Osteoblast (primary cell): Measurements from ENCODE around the gene EPB41L1. TPM values are rescaled to one million over a fixed set of nuclear protein-coding genes. Genes with fewer than 3 reads are reported as not detected.
A peak's percentile ranks its signal among the peaks of the same experiment; 100 is the strongest.

Experiments used
- DNase-seq: peaks from one replicate; pipeline ENCODE4 v3.0.0; 2011; ENCODE audit warnings: low spot score, mixed read lengths; ENCODE audit not compliant: insufficient read length; ENCODE audit errors: missing footprints
- H2AFZ ChIP-seq: 2 replicates; pipeline ENCODE4 v1.6.0; 2011; ENCODE audit warnings: mild to moderate bottlenecking, low read length
- H3K27ac ChIP-seq: 2 replicates; pipeline ENCODE4 v1.5.1; 2011; ENCODE audit warnings: mild to moderate bottlenecking, low read depth, low read length, moderate library complexity
- H3K27me3 ChIP-seq: 2 replicates; pipeline ENCODE4 v1.6.0; 2012; ENCODE audit warnings: mild to moderate bottlenecking, control low read depth, inconsistent platforms, low read length, moderate library complexity; ENCODE audit not compliant: insufficient read depth
- H3K36me3 ChIP-seq: 2 replicates; pipeline ENCODE4 v1.5.1; 2011; ENCODE audit warnings: mild to moderate bottlenecking, low read length, control low read depth, moderate library complexity; ENCODE audit not compliant: insufficient read depth
- H3K4me1 ChIP-seq: 2 replicates; pipeline ENCODE4 v1.5.1; 2011; ENCODE audit warnings: mild to moderate bottlenecking, low read length, control low read depth, moderate library complexity; ENCODE audit not compliant: insufficient read depth
- H3K4me2 ChIP-seq: 2 replicates; pipeline ENCODE4 v1.6.0; 2011; ENCODE audit warnings: mild to moderate bottlenecking, low read length; ENCODE audit not compliant: insufficient read depth
- H3K4me3 ChIP-seq: fragments of 200-600 bp; sonication (generic); 3 replicates; pipeline ENCODE4 v1.5.1; 2012; ENCODE audit warnings: mild to moderate bottlenecking, low read length, inconsistent platforms; ENCODE audit not compliant: insufficient read depth
- H3K79me2 ChIP-seq: 2 replicates; pipeline ENCODE4 v1.6.0; 2012; ENCODE audit warnings: mild to moderate bottlenecking, low read length, control low read depth, inconsistent platforms; ENCODE audit not compliant: insufficient read depth
- H3K9me3 ChIP-seq: 2 replicates; pipeline ENCODE4 v1.5.1; 2011; ENCODE audit warnings: low read depth, low read length, control low read depth
- H4K20me1 ChIP-seq: 2 replicates; pipeline ENCODE4 v1.6.0; 2012; ENCODE audit warnings: mild to moderate bottlenecking, low read length, control low read depth; ENCODE audit not compliant: insufficient read depth
- total RNA-seq: library from RNA; depleted of rRNA; stranded (reverse); fragments of >200 nt; gene quantifications from 2 replicates; pipeline ENCODE4 v1.2.3, GENCODE V29; 2012
- TF ChIP-seq, protein P1 (sequence below): IDR thresholded peaks from 2 replicates; pipeline ENCODE4 v1.5.1; 2011; ENCODE audit warnings: mild to moderate bottlenecking, low read depth, low read length, moderate library complexity; ENCODE audit errors: extremely low read depth

Gene EPB41L1
- total RNA-seq, 1 donor = 26.8 TPM

- no peak overlapping the region for H2AFZ ChIP-seq
- H3K4me2 ChIP-seq = no peak overlapping the region
- no peaks in the 10 kb centered on the region for H3K79me2 ChIP-seq
- no peaks in the 10 kb centered on the region for H4K20me1 ChIP-seq
- H3K9me3 ChIP-seq = no peaks in the 10 kb centered on the region
- no peak overlapping the region for H3K4me3 ChIP-seq
- H3K4me1 ChIP-seq = no peaks in the 10 kb centered on the region
- peak; percentile 67 for DNase-seq
- H3K36me3 ChIP-seq = peaks cover 15% of the 10 kb centered on the region
- H3K27ac ChIP-seq = no peak overlapping the region
- TF ChIP-seq, protein P1, sequence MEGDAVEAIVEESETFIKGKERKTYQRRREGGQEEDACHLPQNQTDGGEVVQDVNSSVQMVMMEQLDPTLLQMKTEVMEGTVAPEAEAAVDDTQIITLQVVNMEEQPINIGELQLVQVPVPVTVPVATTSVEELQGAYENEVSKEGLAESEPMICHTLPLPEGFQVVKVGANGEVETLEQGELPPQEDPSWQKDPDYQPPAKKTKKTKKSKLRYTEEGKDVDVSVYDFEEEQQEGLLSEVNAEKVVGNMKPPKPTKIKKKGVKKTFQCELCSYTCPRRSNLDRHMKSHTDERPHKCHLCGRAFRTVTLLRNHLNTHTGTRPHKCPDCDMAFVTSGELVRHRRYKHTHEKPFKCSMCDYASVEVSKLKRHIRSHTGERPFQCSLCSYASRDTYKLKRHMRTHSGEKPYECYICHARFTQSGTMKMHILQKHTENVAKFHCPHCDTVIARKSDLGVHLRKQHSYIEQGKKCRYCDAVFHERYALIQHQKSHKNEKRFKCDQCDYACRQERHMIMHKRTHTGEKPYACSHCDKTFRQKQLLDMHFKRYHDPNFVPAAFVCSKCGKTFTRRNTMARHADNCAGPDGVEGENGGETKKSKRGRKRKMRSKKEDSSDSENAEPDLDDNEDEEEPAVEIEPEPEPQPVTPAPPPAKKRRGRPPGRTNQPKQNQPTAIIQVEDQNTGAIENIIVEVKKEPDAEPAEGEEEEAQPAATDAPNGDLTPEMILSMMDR = no peak
- no peaks in the 10 kb centered on the region for H3K27me3 ChIP-seq
Measured at GRCh38 chr20:36260316-36260715, 105.8 kb downstream of the EPB41L1 start.

DNA sequence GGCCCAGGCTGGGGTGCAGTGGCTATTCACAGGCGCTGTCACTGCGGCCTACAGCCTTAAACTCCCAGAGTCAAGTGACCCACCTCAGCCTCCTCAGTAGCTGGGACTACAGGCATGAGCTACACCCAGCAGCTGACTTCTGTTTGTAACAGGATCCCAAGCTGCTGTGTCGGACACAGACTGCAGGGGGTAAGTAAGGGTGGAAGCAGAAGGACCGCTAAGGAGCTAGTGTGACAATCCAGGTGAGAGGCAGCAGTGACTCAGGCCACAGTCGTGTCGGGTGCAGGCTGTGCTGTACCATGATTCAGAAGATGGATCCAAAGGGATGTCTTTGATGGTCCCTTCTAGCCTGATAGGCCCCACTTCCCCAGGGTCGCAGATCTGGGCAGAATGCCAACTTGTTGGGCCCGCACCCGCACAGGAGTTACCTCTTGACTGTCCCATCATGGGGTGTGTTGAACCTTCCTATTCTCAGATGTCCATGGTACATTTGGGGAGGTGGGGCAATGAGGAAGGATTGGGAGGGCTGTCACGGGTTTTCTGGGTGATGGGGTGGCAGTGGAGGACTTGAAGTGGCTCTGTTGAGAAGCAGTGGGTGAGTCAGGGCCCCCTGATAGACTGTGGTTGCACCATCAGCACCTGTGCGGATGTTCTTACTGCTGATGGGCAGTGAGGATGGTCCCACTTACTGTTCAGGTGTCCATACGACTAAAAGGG, 107.0 kb downstream of the EPB41L1 start:
- Histone ChIP-seq H3K27ac (no peak overlapping the region), H3K4me3 (no peak overlapping the region), H3K27me3 (no peaks in the 10 kb centered on the region), H3K79me2 (no peaks in the 10 kb centered on the region), H4K20me1 (no peaks in the 10 kb centered on the region), H3K36me3 (peaks cover 4% of the 10 kb centered on the region), H3K9me3 (no peaks in the 10 kb centered on the region), H3K4me1 (no peaks in the 10 kb centered on the region), H3K4me2 (no peak overlapping the region), H2AFZ (no peak overlapping the region)
- TF ChIP-seq, protein P1 = no peak
- DNase-seq = peak; percentile 53

- TF ChIP-seq, protein P1 = no peak
- no peaks in the 10 kb centered on the region for H4K20me1 ChIP-seq
- H3K36me3 ChIP-seq = no peaks in the 10 kb centered on the region
- no peak overlapping the region for H3K4me2 ChIP-seq
- no peaks in the 10 kb centered on the region for H3K9me3 ChIP-seq
- H2AFZ ChIP-seq = no peak overlapping the region
- no peaks in the 10 kb centered on the region for H3K4me1 ChIP-seq
- H3K4me3 ChIP-seq = no peak overlapping the region
- DNase-seq = peak; percentile 35
- no peak overlapping the region for H3K27ac ChIP-seq
- no peaks in the 10 kb centered on the region for H3K79me2 ChIP-seq
- no peaks in the 10 kb centered on the region for H3K27me3 ChIP-seq
Measured at GRCh38 chr20:36262440-36262839, 107.9 kb downstream of the EPB41L1 start.

DNA sequence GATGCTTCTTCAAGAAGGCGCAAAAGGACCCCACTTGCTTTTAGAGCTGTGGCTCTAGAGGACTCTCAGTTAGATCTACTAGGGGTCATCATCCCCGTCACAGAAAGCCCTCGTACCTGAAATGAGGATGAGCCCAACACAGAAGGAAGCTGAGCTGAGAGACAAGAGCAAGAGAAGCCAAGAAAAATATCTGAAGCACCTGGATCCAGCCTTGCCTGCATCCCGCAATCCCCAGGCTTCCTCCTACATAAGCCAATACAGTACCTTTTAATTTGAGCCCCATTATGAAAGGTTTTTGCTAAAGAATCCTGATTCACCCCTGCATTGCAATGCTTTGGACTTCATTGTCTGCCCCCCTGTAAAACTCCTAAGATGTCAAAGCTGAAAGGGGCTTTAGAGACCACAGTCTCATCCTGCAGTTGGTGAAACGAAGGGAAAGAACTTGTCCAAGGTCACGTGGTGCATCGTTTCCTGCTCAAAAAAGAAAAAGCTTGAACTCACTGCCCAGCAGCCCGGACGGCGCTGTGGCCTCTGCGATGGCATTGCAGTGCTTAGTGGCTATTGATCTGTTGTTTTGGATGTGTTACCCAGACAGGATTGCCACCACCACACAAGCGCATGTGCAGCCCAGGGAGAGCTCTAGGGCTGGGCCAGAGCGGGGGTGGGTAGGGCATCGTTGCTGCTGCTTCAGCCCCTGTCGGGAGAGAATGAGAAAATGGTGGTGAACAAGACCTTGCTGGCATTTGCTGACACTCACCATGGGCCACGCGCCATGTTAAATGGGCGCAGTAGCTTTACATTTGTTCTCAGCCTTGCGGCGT, 110.1 kb downstream of the EPB41L1 start:
- no peaks in the 10 kb centered on the region for H3K36me3 ChIP-seq
- H3K27me3 ChIP-seq = no peaks in the 10 kb centered on the region
- no peaks in the 10 kb centered on the region for H3K79me2 ChIP-seq
- no peak overlapping the region for H3K4me3 ChIP-seq
- TF ChIP-seq, protein P1 = no peak
- H4K20me1 ChIP-seq = no peaks in the 10 kb centered on the region
- H3K4me2 ChIP-seq = no peak overlapping the region
- H3K9me3 ChIP-seq = no peaks in the 10 kb centered on the region
- no peak for DNase-seq
- H3K4me1 ChIP-seq = no peaks in the 10 kb centered on the region
- H3K27ac ChIP-seq = no peak overlapping the region
- no peak overlapping the region for H2AFZ ChIP-seq
